ENCODE data around the gene NPAS3.

- TF ChIP-seq, protein P1, sequence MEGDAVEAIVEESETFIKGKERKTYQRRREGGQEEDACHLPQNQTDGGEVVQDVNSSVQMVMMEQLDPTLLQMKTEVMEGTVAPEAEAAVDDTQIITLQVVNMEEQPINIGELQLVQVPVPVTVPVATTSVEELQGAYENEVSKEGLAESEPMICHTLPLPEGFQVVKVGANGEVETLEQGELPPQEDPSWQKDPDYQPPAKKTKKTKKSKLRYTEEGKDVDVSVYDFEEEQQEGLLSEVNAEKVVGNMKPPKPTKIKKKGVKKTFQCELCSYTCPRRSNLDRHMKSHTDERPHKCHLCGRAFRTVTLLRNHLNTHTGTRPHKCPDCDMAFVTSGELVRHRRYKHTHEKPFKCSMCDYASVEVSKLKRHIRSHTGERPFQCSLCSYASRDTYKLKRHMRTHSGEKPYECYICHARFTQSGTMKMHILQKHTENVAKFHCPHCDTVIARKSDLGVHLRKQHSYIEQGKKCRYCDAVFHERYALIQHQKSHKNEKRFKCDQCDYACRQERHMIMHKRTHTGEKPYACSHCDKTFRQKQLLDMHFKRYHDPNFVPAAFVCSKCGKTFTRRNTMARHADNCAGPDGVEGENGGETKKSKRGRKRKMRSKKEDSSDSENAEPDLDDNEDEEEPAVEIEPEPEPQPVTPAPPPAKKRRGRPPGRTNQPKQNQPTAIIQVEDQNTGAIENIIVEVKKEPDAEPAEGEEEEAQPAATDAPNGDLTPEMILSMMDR (IDR thresholded peaks at IDR 0.05) = no peak
- no peak for TF ChIP-seq EP300 (IDR thresholded peaks at IDR 0.05)
- TF ChIP-seq POLR2AphosphoS5 (IDR thresholded peaks at IDR 0.05) = no peak
- TF ChIP-seq POLR2A (IDR thresholded peaks at IDR 0.05) = no peak
Observed at GRCh38 chr14:33661101-33661500, 722.4 kb downstream of the NPAS3 start.
